ENCODE results near the gene NPIPB8.
"Not testable (repeated sequence)": the region's sequence is repeated elsewhere in the genome, so short reads cannot be mapped to it uniquely, and the experiment has no call there.

The NPIPB8 gene

GRCh38 chr16:28607116-28607623, 30.7 kb upstream of the NPIPB8 start:
- DNase-seq (ENCODE audit: low read depth): no peak

DNA sequence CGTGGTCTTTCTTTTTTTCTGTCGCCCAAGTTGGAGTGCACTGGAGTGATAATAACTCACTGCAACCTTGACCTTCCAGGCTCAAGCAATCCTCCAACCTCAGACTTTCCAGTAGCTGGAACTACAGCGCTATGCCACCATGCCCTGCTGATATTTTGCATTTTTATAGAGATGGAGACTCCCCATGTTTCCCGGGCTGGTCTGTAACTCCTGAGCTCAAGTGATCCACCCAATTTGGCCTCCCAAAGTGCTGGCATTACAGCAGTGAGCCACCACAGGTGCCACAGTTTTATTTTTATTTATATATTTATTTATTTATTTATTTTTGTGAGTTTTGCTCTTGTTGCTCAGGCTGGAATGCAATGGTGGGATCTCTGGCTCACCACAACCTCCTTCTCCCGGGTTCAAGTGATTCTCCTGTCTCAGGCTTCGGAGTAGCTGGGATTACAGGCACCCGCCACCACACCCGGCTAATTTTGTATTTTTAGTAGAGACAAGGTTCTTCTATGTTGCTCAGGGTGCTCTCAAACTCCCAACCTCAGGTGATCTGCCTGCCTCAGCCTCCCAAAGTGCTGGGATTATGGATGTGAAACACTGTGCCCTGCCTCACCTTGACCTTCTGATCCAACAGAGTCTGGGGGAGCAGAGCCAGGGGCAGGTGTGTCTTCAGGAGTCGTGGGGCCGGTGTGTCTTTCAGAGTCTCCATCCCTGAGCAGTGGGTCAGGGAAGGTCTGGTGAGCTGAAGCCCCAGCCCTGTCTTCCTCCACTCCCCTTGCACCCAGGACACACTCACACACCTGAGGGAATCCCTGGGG, 30.0 kb upstream of the NPIPB8 start:
- DNase-seq (ENCODE audit: low read depth): not testable (repeated sequence)

- DNase-seq (ENCODE audit: low read depth): not testable (repeated sequence)
Measured at GRCh38 chr16:28608496-28608808, 29.4 kb upstream of the NPIPB8 start.

GRCh38 chr16:28608867-28609596, 28.8 kb upstream of the NPIPB8 start:
- DNase-seq (ENCODE audit: low read depth): not testable (repeated sequence)

- no peak for DNase-seq (ENCODE audit: low read depth)
Measured at GRCh38 chr16:28609631-28610594, 28.0 kb upstream of the NPIPB8 start, which contains the start of gene SULT1A1. Gene SULT1A1, minus strand, starts transcription at chr16:28610044. Its CDS starts 1,189 bp downstream, at chr16:28608855.

- no peak for DNase-seq (ENCODE audit: low read depth)
Measured at GRCh38 chr16:28610595-28611191, 27.2 kb upstream of the NPIPB8 start.

DNA sequence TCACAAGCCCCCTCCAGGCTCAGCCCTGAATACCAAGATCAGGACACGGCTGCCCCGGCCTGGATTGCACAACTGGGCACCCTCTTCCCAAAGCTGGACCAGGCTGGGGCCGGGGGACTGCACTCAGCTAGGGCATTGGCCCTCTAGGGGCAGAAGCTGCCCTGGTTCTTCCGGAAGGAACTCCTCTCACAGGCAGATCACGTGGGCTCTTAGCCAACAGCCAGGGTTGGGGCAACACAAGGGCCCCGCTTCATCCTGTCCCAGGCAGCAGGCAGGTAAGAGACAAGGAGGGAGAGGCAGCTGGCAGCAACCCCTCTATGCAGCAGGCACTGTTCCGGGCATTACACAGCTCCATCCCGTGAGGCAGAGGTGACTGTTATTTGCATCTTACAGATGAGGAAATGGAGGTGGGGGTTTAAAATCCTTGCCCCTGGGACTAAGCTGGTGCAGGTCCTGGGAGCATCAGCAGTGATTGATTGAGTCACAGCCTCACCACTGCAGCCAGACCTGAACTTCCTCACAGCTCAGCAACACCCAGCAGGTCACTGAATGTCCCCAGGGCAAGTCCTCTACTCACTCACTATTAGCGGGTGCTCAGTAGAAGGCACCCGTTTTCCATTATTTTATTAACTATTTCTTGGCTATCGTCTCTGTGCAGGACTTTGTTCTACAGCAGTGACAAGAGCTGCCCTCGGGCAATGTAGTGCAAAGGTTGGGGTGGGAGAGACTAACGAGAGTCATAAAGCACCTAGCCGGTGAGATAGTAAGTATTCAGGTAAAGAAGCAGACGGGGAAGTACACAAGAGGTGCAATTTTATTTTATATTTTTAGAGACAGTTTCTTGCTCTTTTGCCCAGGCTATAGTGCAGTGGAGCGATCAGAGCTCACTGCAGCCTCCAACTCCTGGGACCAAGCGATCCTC, 25.2 kb upstream of the NPIPB8 start:
- DNase-seq (ENCODE audit: low read depth): not testable (repeated sequence)

- not testable (repeated sequence) for DNase-seq (ENCODE audit: low read depth)
Measured at GRCh38 chr16:28613912-28614311, 24.0 kb upstream of the NPIPB8 start.

- DNase-seq (ENCODE audit: low read depth): not testable (repeated sequence)
Measured at GRCh38 chr16:28614561-28614960, 23.3 kb upstream of the NPIPB8 start.

GRCh38 chr16:28615486-28616223, 22.2 kb upstream of the NPIPB8 start:
- DNase-seq (ENCODE audit: low read depth): not testable (repeated sequence)

- not testable (repeated sequence) for DNase-seq (ENCODE audit: low read depth)
Measured at GRCh38 chr16:28616224-28616577, 21.7 kb upstream of the NPIPB8 start.

- DNase-seq (ENCODE audit: low read depth): no peak
Measured at GRCh38 chr16:28616636-28617035, 21.2 kb upstream of the NPIPB8 start.

GRCh38 chr16:28617874-28618273, 20.0 kb upstream of the NPIPB8 start:
- DNase-seq (ENCODE audit: low read depth): no peak

DNA sequence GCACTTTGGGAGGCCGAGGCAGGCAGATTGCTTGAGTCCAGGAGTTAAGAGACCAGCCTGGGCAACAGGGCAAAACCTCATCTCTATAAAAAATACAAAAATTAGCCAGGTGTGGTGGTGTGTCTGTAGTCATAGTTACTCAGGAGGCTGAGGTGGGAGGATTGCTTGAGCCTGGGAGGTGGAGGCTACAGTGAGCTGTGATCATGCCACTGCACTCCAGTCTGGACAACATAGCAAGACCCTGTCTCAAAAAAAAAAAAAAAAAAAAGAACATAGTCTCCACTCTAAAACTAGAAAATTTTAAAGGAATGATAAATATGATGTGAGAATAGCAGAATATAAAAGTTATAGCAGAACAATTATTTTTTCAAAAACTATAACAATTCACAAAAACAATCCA, 17.5 kb upstream of the NPIPB8 start:
- DNase-seq (ENCODE audit: low read depth): not testable (repeated sequence)

GRCh38 chr16:28621481-28622155, 16.2 kb upstream of the NPIPB8 start:
- DNase-seq (ENCODE audit: low read depth): no peak

DNA sequence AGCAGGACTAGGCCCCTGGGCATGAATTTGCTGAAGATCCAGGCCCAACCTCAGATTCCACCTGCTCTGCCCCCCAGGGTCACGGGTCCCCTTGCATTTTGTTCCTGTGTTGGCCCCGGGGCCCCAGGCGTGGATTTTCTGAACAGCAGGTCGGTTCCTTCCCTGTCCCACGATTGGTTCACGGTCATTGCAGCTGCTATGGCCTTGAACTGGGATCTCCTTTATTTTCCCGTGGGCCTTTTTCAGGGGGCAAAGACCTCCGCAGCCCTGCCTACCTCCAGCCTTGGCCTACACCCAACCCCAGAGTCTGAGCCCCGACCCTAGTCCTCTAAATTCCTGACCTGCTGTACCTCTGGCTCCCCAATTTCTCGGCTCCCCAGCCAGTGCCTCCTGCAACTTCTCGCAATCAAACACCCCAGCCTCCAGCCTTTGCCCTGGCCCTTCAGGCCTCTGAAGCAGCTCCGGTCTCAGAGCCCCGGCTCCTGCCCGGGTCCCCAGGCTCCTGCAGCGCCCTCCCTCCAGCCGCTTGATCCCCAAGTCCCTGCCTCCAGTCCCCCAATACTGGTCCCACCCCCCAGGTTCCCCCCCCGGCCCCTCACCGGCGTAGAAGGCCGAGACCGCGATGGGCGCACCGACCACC, 15.2 kb upstream of the NPIPB8 start:
- not testable (repeated sequence) for DNase-seq (ENCODE audit: low read depth)

DNA sequence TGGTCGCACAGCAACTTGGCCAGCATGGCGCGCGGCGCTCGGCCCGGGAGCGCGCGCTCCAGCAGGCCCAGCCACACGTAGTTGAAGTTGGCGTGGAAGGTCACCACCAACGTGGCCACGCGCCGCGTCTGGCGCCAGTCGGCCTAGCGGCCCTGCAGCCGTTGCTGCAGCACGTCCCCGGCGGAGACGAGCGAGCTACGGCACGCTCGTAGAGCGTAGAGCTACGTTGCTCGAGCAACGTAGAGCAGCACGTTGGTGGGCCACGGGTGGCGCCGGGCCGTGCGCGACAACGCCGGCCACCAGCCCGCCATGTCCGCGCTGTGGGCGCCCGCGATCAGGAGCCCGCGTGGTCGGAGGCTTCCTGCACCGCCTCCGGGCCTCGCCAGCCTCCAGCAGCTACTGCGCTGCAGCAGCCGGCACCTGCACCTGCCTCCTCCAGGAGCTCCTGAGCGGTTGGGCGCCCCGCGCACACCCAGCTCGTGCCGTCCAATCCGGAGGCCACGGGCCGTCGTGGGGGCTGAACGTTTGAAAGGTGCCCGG, 14.6 kb upstream of the NPIPB8 start:
- DNase-seq (ENCODE audit: low read depth): no peak

GRCh38 chr16:28630905-28631304, 7.0 kb upstream of the NPIPB8 start:
- DNase-seq (ENCODE audit: low read depth): not testable (repeated sequence)

All from GM04503 (cell line).